Endothelial cell (in vitro differentiated cells): ENCODE results near the gene SERPINB2. TPM values are rescaled to one million over a fixed set of nuclear protein-coding genes. Genes with fewer than 3 reads are reported as not detected.

Source experiments
- DNase-seq: peaks from one replicate; pipeline ENCODE4 v3.0.0; 2021; ENCODE audit warnings: low spot score
- H3K27ac Mint-ChIP-seq: one replicate; pipeline ENCODE4 v1.8.0; 2021; ENCODE audit warnings: mixed read lengths, inconsistent platforms; ENCODE audit not compliant: unreplicated experiment
- H3K27me3 Mint-ChIP-seq: one replicate; pipeline ENCODE4 v1.8.0; 2021; ENCODE audit warnings: mild to moderate bottlenecking, moderate library complexity, mixed read lengths, inconsistent platforms; ENCODE audit not compliant: unreplicated experiment
- H3K36me3 Mint-ChIP-seq: one replicate; pipeline ENCODE4 v1.8.0; 2021; ENCODE audit warnings: mild to moderate bottlenecking, low read depth, mixed read lengths, inconsistent platforms; ENCODE audit not compliant: unreplicated experiment
- H3K4me1 Mint-ChIP-seq: one replicate; pipeline ENCODE4 v1.8.0; 2021; ENCODE audit warnings: mild to moderate bottlenecking, mixed read lengths, inconsistent platforms; ENCODE audit not compliant: unreplicated experiment
- H3K4me3 Mint-ChIP-seq: one replicate; pipeline ENCODE4 v1.8.0; 2021; ENCODE audit warnings: mild to moderate bottlenecking, mixed read lengths, inconsistent platforms; ENCODE audit not compliant: unreplicated experiment
- H3K9me3 Mint-ChIP-seq: one replicate; pipeline ENCODE4 v1.8.0; 2021; ENCODE audit warnings: mixed read lengths, inconsistent platforms; ENCODE audit not compliant: unreplicated experiment
- total RNA-seq: library from RNA; stranded (reverse); fragmentation: NEBNext Ultra II Directional; extraction: Animal tissue kit (Norgen Biotek cat#: 25700); gene quantifications from one replicate; pipeline ENCODE4 v1.2.1, GENCODE V29; 2021; ENCODE audit not compliant: unreplicated experiment
- TF ChIP-seq, protein P1 (sequence below): fragments of 200-600 bp; sonication (generic); IDR thresholded peaks from one replicate; pipeline ENCODE4 v1.5.0; 2021; ENCODE audit warnings: antibody characterized with exemption; ENCODE audit not compliant: unreplicated experiment

SERPINB2 gene
- total RNA-seq, 1 donor from 2014 or later: not detected

DNA sequence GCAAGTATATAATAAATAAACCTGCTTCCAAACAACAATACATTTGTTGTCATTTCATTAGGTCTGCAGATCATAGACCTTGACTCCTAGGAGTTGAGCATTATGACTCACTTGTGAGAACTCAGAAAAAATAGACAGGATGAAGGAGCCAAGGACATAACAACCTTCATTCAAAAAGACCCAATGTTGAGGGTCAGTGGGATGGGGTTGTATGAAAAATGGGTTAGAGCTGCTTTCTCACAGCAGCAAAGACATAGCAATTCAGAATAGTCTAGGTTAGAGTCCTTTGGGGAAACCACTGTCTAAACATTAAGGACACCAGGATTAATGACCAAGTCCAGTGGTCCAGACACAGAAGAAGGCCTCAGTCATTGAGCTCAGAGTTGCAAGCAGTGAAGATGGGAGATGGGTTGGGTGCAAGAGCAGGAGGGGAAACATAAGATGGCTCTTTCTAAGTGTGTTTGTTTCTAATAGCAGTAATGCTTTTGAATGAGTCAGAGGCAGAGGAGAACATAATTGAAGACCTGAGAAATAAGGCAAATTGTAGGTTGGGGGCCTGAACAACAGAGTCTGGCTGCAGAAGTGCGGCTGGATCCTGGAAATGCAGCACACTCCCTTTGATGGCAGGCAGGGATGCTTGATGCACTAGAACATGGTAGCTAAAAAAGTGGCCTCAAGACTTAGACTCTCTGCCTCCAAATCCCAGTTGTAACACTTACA, 16.5 kb downstream of the SERPINB2 start:
- Mint-ChIP-seq H3K4me1 (no peaks in the 10 kb centered on the region), H3K9me3 (no peaks in the 10 kb centered on the region), H3K27me3 (no peaks in the 10 kb centered on the region), H3K27ac (no peak overlapping the region), H3K4me3 (no peak overlapping the region), H3K36me3 (no peaks in the 10 kb centered on the region)
- TF ChIP-seq, protein P1, sequence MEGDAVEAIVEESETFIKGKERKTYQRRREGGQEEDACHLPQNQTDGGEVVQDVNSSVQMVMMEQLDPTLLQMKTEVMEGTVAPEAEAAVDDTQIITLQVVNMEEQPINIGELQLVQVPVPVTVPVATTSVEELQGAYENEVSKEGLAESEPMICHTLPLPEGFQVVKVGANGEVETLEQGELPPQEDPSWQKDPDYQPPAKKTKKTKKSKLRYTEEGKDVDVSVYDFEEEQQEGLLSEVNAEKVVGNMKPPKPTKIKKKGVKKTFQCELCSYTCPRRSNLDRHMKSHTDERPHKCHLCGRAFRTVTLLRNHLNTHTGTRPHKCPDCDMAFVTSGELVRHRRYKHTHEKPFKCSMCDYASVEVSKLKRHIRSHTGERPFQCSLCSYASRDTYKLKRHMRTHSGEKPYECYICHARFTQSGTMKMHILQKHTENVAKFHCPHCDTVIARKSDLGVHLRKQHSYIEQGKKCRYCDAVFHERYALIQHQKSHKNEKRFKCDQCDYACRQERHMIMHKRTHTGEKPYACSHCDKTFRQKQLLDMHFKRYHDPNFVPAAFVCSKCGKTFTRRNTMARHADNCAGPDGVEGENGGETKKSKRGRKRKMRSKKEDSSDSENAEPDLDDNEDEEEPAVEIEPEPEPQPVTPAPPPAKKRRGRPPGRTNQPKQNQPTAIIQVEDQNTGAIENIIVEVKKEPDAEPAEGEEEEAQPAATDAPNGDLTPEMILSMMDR: no peak
- DNase-seq: no peak

DNA sequence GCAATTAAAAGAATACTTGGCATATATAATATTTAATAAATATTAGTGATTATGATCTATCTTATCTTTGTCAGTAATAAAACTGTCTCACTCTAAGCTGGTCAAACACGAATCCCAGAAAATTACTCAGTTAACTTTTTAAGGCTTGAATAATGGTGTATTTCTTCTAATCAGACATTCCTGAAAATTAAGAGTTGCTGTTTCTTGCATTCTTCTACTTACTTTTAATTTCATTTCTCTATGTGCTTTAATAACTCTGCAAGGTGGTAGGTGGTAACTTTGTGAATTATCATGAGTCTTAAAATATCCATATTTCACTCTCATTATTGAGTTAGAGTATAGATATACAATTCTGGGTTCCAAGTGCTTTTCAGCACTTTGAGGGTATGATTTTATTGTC, 17.2 kb downstream of the SERPINB2 start:
- Mint-ChIP-seq H3K27ac (no peak overlapping the region), H3K27me3 (no peaks in the 10 kb centered on the region), H3K4me1 (no peaks in the 10 kb centered on the region), H3K4me3 (no peak overlapping the region), H3K9me3 (no peaks in the 10 kb centered on the region), H3K36me3 (no peaks in the 10 kb centered on the region)
- TF ChIP-seq, protein P1: no peak
- DNase-seq: no peak

DNA sequence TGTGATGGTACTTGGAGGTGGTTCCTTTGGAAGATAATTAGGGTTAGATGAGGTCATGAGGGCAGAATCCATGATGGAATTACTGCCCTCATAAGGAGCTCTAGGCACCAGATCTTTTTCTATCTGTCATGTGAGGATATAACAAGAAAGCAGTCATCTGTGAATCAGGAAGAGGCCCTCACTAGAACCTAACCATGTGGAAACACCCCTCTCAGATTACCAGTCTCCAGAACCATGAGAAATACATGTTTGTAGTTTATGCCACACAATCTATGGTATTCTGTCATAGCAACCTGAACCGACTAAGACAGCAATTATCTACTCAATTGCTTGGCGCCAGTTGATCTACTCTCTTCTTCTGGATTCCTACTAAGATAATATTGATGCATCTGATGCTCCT, 17.9 kb downstream of the SERPINB2 start:
- TF ChIP-seq, protein P1: no peak
- Mint-ChIP-seq H3K4me1 (no peaks in the 10 kb centered on the region), H3K4me3 (no peak overlapping the region), H3K36me3 (no peaks in the 10 kb centered on the region), H3K27me3 (no peaks in the 10 kb centered on the region), H3K9me3 (no peaks in the 10 kb centered on the region), H3K27ac (no peak overlapping the region)
- no peak for DNase-seq

DNA sequence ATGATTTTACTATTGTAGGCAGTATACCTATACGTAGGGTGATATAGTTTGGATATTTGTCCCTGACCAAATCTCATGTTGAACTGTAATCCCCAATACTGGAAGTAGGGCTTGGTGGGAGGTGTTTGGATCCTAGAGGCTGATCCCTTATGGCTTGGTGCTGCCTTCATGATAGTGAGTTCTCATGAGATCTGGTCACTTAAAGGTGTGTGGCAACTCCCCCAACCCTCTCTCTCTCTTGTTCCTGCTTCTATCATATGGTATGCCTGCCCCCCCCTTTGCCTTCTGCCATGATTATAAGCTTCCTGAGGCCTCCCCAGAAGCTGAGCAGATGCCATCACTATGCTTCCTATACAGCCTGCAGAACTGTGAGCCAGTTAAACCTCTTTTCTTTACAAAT, 18.6 kb downstream of the SERPINB2 start:
- DNase-seq: no peak
- TF ChIP-seq, protein P1: no peak
- no peak overlapping the region for H3K27ac Mint-ChIP-seq
- no peak overlapping the region for H3K4me3 Mint-ChIP-seq
- no peaks in the 10 kb centered on the region for H3K36me3 Mint-ChIP-seq
- no peaks in the 10 kb centered on the region for H3K4me1 Mint-ChIP-seq
- no peaks in the 10 kb centered on the region for H3K9me3 Mint-ChIP-seq
- H3K27me3 Mint-ChIP-seq: no peaks in the 10 kb centered on the region

DNA sequence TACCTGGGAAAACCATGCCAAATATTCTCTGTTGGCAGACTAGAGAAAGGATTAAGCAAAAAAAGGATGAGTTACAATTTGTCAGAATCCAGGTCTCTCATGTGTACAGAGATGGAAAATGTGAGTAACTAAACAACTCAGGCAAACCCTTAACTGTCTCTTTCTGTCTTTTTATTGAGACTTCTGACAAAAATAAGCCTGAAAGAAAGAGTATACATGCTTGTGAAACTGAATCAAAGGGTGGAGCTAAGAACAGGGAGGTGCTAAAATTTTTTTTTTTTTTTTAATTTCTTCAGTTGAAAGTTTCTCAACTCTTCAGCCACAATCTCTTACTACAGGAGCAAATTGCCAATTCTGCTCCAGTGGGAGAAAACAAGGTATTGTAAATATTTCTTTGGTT, 20.2 kb downstream of the SERPINB2 start, which contains the start of gene SERPINB10:
Gene SERPINB10 (plus strand): TSS at position 295 of the 400 bp plus-strand sequence. CDS start 7,553 bp downstream, outside the sequence.
- H3K9me3 Mint-ChIP-seq: no peaks in the 10 kb centered on the region
- no peaks in the 10 kb centered on the region for H3K4me1 Mint-ChIP-seq
- no peaks in the 10 kb centered on the region for H3K27me3 Mint-ChIP-seq
- no peak within 1 kb of the TSS for H3K27ac Mint-ChIP-seq
- no peak for DNase-seq
- H3K36me3 Mint-ChIP-seq: no peaks in the 10 kb centered on the region
- H3K4me3 Mint-ChIP-seq: no peak within 1 kb of the TSS
- TF ChIP-seq, protein P1: no peak
